Fibroblast of gingiva (primary cell): ENCODE results near the gene PRPSAP1.
"Not testable (repeated sequence)": the region's sequence is repeated elsewhere in the genome, so short reads cannot be mapped to it uniquely, and the experiment has no call there.

Experiments
- DNase-seq: peaks from one replicate; pipeline ENCODE4 v3.0.0-alpha.2; 2011; ENCODE audit warnings: low read depth

PRPSAP1 gene

DNA sequence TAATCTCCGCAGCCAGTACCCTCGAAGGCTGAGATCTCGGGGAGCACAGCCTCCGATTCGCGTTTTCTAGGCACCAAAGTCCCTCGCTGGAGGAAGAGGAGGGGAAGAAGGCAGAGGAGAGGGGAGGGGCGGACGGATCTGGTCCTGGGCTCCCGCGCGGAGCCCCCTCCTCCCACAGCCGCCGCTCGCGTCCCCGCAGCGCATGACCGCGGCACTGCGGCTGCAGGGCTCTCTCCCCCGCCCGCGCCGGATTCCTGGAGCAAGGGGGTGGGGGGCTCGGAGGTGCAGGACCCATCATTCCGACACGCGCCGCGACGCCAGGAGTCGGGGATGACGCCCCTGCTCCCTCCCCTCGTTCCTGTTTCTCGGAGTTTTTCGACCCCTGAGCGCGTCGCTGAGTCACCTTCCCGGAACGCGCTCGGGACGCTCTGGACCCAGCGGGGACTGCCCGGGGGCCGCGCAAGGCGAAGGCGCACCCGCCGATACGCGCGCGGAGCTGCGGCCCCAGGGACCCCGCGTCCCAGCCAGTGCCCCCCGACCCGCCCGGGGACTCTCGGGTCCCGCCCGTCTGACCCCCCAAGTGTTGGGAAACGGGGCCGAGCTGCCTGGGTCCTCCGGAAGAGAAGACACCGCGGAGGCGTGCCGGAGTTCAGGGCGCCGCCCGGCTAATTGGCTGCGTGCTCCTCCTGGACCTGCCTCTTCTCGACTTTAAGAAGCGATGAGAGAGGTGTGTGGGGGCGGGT lies 29.3 kb upstream of the PRPSAP1 start:
- DNase-seq = peak; percentile 42

GRCh38 chr17:76382351-76382802 lies 28.7 kb upstream of the PRPSAP1 start:
- DNase-seq = no peak

DNA sequence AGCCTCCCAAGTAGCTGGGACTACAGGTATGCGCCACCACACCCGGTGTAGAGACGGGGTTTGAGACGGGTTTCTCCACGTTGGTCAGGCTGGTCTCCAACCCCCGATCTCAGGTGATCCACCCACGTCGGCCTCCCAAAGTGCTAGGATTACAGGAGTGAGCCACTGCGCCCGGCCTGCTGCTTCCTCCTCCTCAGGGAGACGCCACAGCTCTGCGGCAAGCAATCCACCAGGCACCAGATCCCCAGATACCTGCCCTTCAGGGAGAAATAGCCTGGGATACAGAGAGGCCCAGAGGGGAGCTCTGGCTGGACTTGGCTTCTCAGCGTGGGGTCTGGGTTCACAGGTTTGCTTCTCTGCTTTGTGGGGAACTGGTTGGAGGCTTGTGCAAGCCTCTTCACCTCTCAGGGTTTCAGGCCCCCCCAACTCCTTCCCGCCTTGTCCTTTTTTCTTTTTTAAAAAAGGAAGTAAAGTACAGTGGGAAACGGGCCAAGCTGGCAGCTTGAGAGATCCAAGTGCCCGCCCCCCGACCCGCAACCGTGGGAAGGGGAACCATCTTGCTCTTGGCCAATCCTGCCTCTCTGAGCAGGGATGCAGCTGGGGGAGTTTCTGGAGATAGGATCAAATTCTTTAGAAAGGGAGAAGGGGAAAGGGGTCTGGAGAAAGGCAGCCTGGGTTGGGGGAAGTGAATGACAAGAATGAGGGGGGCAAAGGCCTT lies 28.1 kb upstream of the PRPSAP1 start:
- DNase-seq = no peak

- no peak for DNase-seq
Measured at GRCh38 chr17:76379646-76380376, 26.1 kb upstream of the PRPSAP1 start.

DNA sequence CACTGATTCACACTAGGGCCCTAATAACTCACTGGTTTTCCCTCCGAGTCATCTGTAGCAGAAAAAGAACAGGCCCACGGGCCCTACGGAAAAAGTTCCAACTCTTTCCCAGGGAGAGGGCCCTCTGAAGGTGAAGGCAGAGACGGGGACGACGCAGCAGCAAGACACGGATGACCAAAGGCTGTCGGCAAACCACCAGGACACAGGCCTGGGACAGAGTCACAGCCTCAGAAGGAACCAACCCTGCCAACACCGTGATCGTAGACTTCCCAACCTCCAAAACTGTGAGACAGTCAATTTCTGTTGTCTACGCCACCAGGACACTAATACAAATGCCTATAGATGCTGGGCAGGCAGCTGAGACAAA lies 25.5 kb upstream of the PRPSAP1 start:
- no peak for DNase-seq

DNA sequence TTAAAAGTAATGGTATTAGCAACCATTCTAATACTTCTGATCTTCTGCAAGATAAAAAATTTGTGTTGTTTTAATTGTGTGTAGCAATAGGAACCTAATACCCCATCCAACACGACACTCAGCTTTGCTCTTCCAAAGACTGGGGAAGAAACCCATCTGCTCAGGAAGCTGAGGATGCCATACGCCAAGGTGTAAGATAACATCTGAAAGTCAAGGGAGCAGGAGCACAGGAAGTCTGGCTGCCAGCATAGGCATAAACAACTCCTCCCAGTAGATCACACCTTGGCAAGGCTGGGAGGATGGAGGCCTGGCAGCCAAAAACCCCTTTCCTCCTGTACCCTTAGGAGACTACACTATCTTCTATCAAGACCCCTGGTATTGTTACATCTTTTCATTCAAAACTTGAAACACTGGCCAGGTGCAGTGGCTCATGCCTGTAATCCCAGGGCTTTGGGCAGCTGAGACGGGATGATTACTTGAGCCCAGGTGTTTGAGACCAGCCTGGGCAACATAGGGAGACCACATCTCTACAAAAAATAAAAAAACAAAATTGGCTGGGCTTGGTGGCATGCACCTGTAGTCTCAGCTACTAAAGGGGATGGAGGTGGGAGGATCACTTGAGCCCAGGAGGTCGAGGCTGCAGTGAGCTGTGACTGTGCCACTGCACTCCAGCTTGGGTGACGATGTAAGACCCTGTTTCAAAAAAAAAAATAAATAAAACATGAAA lies 25.0 kb upstream of the PRPSAP1 start:
- DNase-seq = no peak

DNA sequence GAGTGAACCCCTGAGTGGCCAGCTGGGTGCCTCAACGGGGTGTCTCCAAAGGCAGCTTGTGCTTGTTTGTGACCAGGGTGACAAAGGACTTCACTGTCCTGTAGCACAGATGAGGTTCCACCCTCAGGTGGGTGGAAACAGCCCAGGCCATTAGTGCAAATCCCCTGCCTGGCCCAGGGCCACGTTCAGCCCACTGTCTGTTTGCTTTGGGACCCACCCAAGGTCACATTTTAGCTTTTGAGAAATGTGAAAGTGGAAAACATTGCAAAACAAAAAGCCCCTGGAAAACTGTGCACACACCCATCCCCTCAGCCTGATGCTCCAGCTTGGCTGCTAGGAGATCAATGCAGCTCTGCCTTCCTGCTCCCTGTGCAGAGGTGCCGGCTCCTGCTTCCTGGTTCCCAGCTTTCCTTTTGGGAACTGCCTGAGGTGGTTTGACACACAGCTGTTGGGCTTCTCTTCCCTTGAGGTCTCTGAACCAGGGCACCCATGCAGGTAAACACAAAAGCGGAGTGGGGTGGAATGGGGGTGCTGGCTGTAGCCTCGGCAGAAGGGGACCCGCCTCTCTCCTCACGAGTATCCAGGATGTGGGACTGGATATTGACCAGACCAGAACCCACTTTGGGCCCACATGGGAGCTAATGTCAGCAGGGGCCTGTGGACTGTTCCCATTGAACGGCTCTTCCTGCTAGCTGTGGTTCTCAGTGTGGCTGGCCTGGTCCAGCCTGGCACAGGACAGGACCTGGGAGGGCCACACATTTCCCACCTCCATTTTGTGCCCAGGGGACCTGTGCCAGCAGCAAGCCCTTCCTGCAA lies 22.8 kb upstream of the PRPSAP1 start:
- no peak for DNase-seq

- peak; percentile 94 for DNase-seq
Measured at GRCh38 chr17:76371656-76372628, 18.2 kb upstream of the PRPSAP1 start.

DNA sequence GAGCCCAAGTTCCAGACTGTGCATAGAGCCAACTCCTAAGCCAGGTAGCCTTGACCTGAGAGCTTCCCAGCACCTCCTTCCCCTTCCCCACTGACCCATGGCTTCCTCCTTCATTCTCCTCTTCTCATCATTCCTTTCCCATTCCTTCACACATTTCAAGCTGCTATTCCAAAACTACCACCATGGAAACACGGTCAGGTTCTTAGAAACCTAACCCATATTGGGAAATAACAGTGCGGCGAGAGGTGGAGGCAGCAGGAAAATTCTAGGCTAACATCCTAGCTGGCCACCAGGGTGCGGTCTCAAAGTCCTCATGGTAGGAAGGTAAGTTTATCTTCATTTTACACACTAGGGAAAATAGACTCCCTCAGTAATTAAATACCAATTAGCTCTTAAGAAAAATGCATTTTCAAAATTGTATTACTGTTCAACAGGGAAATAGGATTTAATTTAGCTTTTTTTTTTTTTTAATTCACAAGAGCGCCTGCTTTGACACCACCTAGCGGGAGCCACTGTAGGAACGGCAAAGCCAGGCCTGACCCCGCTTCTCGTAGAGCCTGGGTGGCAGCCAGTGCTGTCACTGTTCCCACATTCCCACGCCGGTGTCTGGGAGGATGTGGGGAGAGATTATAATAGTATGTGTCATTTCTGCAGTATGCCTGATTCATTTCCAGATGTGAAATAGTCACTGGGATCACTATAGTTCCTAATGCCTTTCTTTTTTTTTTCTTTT lies 16.7 kb upstream of the PRPSAP1 start:
- peak; percentile 94 for DNase-seq

DNA sequence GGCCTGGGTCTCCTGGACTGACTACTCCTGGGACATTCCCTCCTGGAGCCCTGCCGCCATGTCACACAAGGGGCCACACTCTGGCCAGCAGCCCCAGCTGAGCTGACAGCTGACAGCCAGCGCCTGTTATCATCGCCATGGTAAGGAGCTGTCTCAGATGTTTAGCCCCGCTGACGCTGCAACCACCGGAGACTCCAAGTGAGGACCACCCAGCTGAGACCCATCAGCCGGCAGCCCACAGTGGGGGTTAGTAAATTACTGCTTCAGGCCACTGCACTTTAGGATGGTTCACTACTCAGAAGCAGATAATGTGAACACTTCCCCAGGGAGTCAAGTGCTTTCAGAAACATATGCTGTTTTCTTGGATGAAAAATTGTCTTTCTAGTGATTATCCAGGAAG lies 16.1 kb upstream of the PRPSAP1 start:
- DNase-seq = no peak

GRCh38 chr17:76369379-76369778 lies 15.7 kb upstream of the PRPSAP1 start:
- no peak for DNase-seq

- peak; percentile 28 for DNase-seq
Measured at GRCh38 chr17:76368545-76368944, 14.8 kb upstream of the PRPSAP1 start.

DNA sequence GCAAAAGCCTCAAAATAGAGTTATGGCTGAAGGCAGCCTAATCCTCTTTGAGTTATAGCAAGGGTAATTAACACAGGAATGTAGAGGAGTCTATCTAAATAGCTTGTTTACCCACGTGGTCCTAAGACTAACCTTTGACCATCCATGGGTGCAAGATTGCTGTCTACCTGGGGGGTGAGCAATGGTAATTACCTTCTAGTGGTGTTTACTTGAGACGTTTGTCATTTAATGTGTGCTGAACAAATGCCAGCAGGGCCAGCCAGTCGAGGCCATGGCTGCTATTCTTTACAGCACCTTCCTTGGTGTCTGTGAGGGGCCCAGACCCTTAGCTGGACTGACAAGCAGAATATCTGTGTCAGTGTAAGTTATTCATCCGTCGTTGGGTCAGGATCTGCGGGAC lies 13.9 kb upstream of the PRPSAP1 start:
- DNase-seq = no peak

- DNase-seq = no peak
Measured at GRCh38 chr17:76366247-76366646, 12.5 kb upstream of the PRPSAP1 start.

GRCh38 chr17:76365256-76365903 lies 11.7 kb upstream of the PRPSAP1 start:
- DNase-seq = peak; percentile 23

DNA sequence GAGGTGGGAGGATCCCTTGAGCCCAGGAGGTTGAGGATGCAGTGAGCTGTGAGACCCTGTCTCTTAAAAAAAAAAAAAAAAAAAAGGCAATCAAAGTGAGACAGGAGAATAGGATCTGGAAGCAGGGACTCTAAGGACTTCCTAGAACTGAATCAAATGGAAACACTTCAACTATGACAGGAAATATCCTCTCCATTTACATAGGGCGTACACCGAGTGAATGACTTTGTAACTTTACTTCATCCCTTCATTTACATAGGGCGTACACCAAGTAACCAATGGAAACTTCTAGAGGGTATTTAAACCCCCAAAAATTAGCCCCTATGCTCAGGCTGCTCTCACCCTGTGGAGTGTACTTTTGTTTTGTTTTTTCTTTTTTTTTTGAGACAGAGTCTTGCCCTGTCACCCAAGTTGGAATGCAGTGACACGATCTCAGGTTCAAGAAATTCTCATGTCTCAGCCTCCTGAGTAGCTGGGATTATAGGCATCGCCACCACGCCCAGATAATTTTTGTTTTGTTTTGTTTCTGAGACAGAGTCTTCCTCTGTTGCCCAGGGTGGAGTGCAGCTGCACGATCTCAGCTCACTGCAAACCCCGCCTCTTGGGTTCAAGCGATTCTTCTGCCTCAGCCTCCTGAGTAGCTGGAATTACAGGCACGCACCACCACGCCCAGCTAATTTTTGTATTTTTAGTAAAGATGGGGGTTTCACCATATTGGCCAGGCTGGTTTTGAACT lies 9.6 kb upstream of the PRPSAP1 start:
- DNase-seq = no peak

- no peak for DNase-seq
Measured at GRCh38 chr17:76360461-76360860, 6.7 kb upstream of the PRPSAP1 start.

DNA sequence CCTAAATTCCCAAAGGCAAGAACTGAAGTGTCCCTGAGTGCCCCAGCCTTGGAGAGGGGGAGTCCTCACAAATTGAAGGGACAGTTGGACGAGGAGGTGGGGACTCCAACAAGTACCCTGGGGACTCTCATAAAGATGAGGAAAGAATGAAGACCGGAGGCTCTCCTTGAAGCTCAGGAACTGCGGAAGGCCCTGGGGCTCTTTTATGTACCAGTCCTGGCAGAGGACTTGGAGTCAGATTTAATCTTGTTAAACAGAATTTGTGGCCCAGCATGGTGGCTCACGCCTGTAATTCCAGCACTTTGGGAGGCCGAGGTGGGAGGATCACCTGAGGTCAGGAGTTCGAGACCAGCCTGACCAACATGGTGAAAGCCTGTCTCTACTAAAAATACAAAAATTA lies 6.1 kb upstream of the PRPSAP1 start:
- DNase-seq = not testable (repeated sequence)
